Esophagus muscularis mucosa (tissue), 4 donors: ENCODE data around the gene DEUP1. TPM values are rescaled to one million over a fixed set of nuclear protein-coding genes. Genes with fewer than 3 reads are reported as not detected.

Experiments
- DNase-seq: peaks from one replicate; pipeline ENCODE4 v3.0.0-alpha.2; 2017; ENCODE audit errors: extremely low spot score
- H3K27ac ChIP-seq, 4 donors: fragments of 200-600 bp; sonication (generic); replicated peaks in 1 of 4; 1 replicate in 3 of 4; 2 replicates in 1 of 4; pipeline ENCODE4 v1.5.1; 2016 to 2019; ENCODE audit warnings: mild to moderate bottlenecking in 1 of 4
- H3K27me3 ChIP-seq, 4 donors: fragments of 200-600 bp; sonication (generic); one replicate each; pipeline versions ENCODE4 v1.5.1 to v1.6.0; 2016 to 2019
- H3K36me3 ChIP-seq, 4 donors: fragments of 200-600 bp; sonication (generic); one replicate each; pipeline ENCODE4 v1.5.1; 2016 to 2019
- H3K4me1 ChIP-seq, 4 donors: fragments of 200-600 bp; sonication (generic); one replicate each; pipeline ENCODE4 v1.5.1; 2016 to 2019
- H3K4me3 ChIP-seq, 4 donors: fragments of 200-600 bp; sonication (generic); 1 replicate in 2 of 4; 2 replicates in 2 of 4; pipeline ENCODE4 v1.5.1; 2016 to 2019; ENCODE audit warnings: mild to moderate bottlenecking in 4 of 4, moderate library complexity in 1 of 4
- H3K9me3 ChIP-seq, 4 donors: fragments of 200-600 bp; sonication (generic); 1 replicate in 3 of 4; 2 replicates in 1 of 4; pipeline ENCODE4 v1.5.1; 2016 to 2019
- EP300 ChIP-seq: sonication (generic); formaldehyde crosslinking; IDR thresholded peaks from one replicate; pipeline ENCODE4 v1.6.1; 2017; ENCODE audit warnings: antibody characterized with exemption
- POLR2A ChIP-seq: fragments of 450-650 bp; IDR thresholded peaks from one replicate; pipeline ENCODE4 v1.6.1; 2017; ENCODE audit warnings: antibody characterized with exemption, moderate library complexity, mild to moderate bottlenecking, low read depth
- POLR2AphosphoS5 ChIP-seq, 2 donors: sonication (generic); formaldehyde crosslinking; IDR thresholded peaks; one replicate each; pipeline ENCODE4 v1.6.1; 2017; ENCODE audit warnings: antibody characterized with exemption in 2 of 2
- WGBS: methylation state at CpG from one replicate; pipeline ENCODE4 v1.1.5; 2018; 5-methylcytosine and 5-hydroxymethylcytosine counted together
- intact Hi-C: fragments of 100-400 bp; cut with DNase I; formaldehyde crosslinking; loops from one replicate; pipeline ENCODE4 v1.15.1; 2023
- total RNA-seq, 4 donors: library from RNA; depleted of rRNA; stranded (reverse); fragments of >200 nt; gene quantifications; one replicate each; pipeline versions ENCODE4 v1.1.0 to v1.2.1, GENCODE V29; 2016
- TF ChIP-seq, protein P1 (sequence below), 3 experiments: fragments of 200-600 bp in 2 of 3; fragments of 450-650 bp in 1 of 3; sonication (generic) in 2 of 3; IDR thresholded peaks; one replicate each; pipeline ENCODE4 v1.5.1; 2017 to 2019; ENCODE audit warnings: antibody characterized with exemption in 3 of 3, mild to moderate bottlenecking in 2 of 3, moderate library complexity in 1 of 3

The DEUP1 gene
- total RNA-seq, 4 donors from 2014 or later = not detected

DNA sequence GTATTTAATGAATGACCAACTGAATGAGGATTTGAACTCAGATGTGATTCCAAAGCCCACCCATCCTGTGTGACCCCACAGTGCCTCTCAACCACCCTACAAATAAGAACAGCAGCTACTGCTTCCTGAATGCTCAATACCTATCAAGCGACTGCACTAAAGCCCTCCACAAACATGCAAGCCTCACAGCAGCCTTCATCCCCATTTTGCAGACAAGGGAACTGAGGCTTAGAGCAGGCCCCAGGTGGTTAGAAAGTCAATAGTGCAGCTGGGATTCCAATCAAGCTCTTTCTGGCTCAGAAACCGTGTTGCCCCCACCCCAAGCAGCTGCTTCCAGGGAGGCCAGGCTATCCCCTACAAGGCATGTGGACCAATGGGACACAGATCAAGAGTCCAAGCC lies 155.4 kb downstream of the DEUP1 start:
- TF ChIP-seq POLR2AphosphoS5 (IDR thresholded peaks at IDR 0.05) = no peak
- TF ChIP-seq EP300 = no peak
- TF ChIP-seq, protein P1, sequence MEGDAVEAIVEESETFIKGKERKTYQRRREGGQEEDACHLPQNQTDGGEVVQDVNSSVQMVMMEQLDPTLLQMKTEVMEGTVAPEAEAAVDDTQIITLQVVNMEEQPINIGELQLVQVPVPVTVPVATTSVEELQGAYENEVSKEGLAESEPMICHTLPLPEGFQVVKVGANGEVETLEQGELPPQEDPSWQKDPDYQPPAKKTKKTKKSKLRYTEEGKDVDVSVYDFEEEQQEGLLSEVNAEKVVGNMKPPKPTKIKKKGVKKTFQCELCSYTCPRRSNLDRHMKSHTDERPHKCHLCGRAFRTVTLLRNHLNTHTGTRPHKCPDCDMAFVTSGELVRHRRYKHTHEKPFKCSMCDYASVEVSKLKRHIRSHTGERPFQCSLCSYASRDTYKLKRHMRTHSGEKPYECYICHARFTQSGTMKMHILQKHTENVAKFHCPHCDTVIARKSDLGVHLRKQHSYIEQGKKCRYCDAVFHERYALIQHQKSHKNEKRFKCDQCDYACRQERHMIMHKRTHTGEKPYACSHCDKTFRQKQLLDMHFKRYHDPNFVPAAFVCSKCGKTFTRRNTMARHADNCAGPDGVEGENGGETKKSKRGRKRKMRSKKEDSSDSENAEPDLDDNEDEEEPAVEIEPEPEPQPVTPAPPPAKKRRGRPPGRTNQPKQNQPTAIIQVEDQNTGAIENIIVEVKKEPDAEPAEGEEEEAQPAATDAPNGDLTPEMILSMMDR (IDR thresholded peaks at IDR 0.05) = no peak
- TF ChIP-seq POLR2A = no peak
- Histone ChIP-seq H3K9me3 (no peaks in the 10 kb centered on the region), H3K27me3 (no peaks in the 10 kb centered on the region), H3K4me1 (peaks cover 0 to 3% (median 0%) of the 10 kb centered on the region in 4 donors), H3K27ac (no peak overlapping the region), H3K4me3 (no peak overlapping the region), H3K36me3 (peaks cover 0 to 15% (median 7%) of the 10 kb centered on the region in 4 donors)
- 93% methylated on average over 2 of the region's 2 CpGs for WGBS
- DNase-seq = peak; percentile 53
- intact Hi-C loops = no loop called here

DNA sequence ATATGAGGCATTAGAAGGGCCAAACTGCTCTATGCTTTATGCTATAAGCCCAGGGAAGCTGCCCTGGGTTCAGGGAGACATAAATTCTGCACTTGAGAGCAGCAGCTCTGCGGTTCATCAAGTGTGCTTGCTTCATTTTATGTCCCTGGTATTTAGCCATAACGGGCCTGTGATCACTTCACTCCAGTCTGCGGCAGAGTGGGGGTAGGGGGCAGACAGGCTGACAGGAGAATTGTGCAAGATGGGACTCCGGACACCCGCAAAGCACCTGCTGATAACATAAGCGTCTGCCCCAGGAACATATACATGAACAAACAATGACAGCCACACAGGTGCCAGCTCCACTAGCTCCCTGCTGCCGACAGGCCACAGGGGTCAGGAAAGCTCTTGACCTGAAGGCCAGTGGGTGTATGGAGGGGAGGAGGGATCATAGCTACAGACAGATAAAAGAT lies 156.5 kb downstream of the DEUP1 start:
- Histone ChIP-seq H3K27ac (no peak overlapping the region), H3K27me3 (no peaks in the 10 kb centered on the region), H3K9me3 (no peaks in the 10 kb centered on the region), H3K4me1 (peaks cover 0 to 5% (median 0%) of the 10 kb centered on the region in 4 donors), H3K36me3 (peaks cover 0 to 15% (median 7%) of the 10 kb centered on the region in 4 donors), H3K4me3 (no peak overlapping the region)
- TF ChIP-seq, protein P1 (IDR thresholded peaks at IDR 0.05) = no peak
- TF ChIP-seq POLR2A = no peak
- TF ChIP-seq EP300 = no peak
- TF ChIP-seq POLR2AphosphoS5 (IDR thresholded peaks at IDR 0.05) = no peak
- DNase-seq = peak; percentile 84
- 73% methylated on average over 7 of the region's 7 CpGs for WGBS
- intact Hi-C loops = no loop called here

Other genes starting within 250 kb of the DEUP1 start
- gene SLC36A4, start 132.8 kb upstream of the DEUP1 start, total RNA-seq = 10 to 100 TPM; 10.9 to 19.9 (median 17.7) TPM
- gene SMCO4, start 212.6 kb downstream of the DEUP1 start, total RNA-seq = 10 to 100 TPM in 2 of 4 donors, 1 to 10 TPM in 2; 6.2 to 18.6 (median 10.3) TPM